HG02970 (cell line): ENCODE measurements around the gene PRR3.

Source experiments
- ATAC-seq: cut with Tn5 transposase; IDR thresholded peaks from one replicate; pipeline ENCODE4 v1.9.1; 2021; ENCODE audit warnings: mild to moderate bottlenecking, moderate library complexity, moderate number of reproducible peaks; ENCODE audit not compliant: unreplicated experiment, low FRiP score

The PRR3 gene

GRCh38 chr6:30533460-30534294 is 23.4 kb upstream of the PRR3 start:
- ATAC-seq = no peak

GRCh38 chr6:30537931-30538330 is 19.2 kb upstream of the PRR3 start:
- ATAC-seq = no peak

GRCh38 chr6:30541515-30542403 is 15.3 kb upstream of the PRR3 start:
- ATAC-seq = no peak

GRCh38 chr6:30542404-30542725 is 14.7 kb upstream of the PRR3 start:
- ATAC-seq = no peak

GRCh38 chr6:30542915-30543314 is 14.2 kb upstream of the PRR3 start:
- no peak for ATAC-seq

- no peak for ATAC-seq
Observed at GRCh38 chr6:30543821-30544220, 13.3 kb upstream of the PRR3 start.

GRCh38 chr6:30544666-30545272 is 12.3 kb upstream of the PRR3 start:
- no peak for ATAC-seq

- no peak for ATAC-seq
Observed at GRCh38 chr6:30547454-30547853, 9.6 kb upstream of the PRR3 start.

GRCh38 chr6:30548375-30548774 is 8.7 kb upstream of the PRR3 start:
- no peak for ATAC-seq

- ATAC-seq = no peak
Observed at GRCh38 chr6:30554404-30554803, 2.7 kb upstream of the PRR3 start.

GRCh38 chr6:30554962-30555815 is 1.9 kb upstream of the PRR3 start:
- no peak for ATAC-seq

- ATAC-seq = no peak
Observed at GRCh38 chr6:30555816-30556065, 1.4 kb upstream of the PRR3 start.

- ATAC-seq = peak; percentile 86
Observed at GRCh38 chr6:30556066-30556905, 809 bp upstream of the PRR3 start, which contains the start of gene GNL1. Gene GNL1, minus strand, starts transcription at chr6:30556489. Its CDS starts 286 bp downstream, at chr6:30556203.

GRCh38 chr6:30557683-30557981 is 537 bp downstream of the PRR3 start:
- ATAC-seq = no peak

- ATAC-seq = no peak
Observed at GRCh38 chr6:30560930-30561329, 3.8 kb downstream of the PRR3 start.

GRCh38 chr6:30562470-30563425 is 5.7 kb downstream of the PRR3 start:
- no peak for ATAC-seq

- no peak for ATAC-seq
Observed at GRCh38 chr6:30564114-30564513, 7.0 kb downstream of the PRR3 start.

- ATAC-seq = no peak
Observed at GRCh38 chr6:30565772-30566171, 8.7 kb downstream of the PRR3 start.

GRCh38 chr6:30568245-30568644 is 11.2 kb downstream of the PRR3 start:
- ATAC-seq = no peak
